H9 (cell line): ENCODE measurements around the gene FADS3. TPM values are rescaled to one million over a fixed set of nuclear protein-coding genes. Genes with fewer than 3 reads are reported as not detected.

Experiments
- DNase-seq: peaks from one replicate; pipeline ENCODE4 v3.0.0-alpha.2; 2017
- H2AFZ ChIP-seq: one replicate; pipeline ENCODE4 v1.6.1; 2013; ENCODE audit warnings: mild to moderate bottlenecking, low read length, control low read depth, moderate library complexity
- H2AK5ac ChIP-seq: 2 replicates; pipeline ENCODE4 v1.6.1; 2013; ENCODE audit warnings: low read length, control low read depth, mixed read lengths; ENCODE audit not compliant: insufficient read length
- H2BK120ac ChIP-seq: one replicate; pipeline ENCODE4 v1.6.1; 2013; ENCODE audit warnings: low read depth, mild to moderate bottlenecking, low read length, control low read depth, inconsistent platforms; ENCODE audit not compliant: poor library complexity, severe bottlenecking
- H2BK12ac ChIP-seq: 2 replicates; pipeline ENCODE4 v1.6.1; 2013; ENCODE audit warnings: low read length, control low read depth, mixed read lengths, low read depth; ENCODE audit not compliant: insufficient read length
- H2BK15ac ChIP-seq: 2 replicates; pipeline ENCODE4 v1.6.1; 2013; ENCODE audit warnings: low read depth, low read length, control low read depth
- H2BK20ac ChIP-seq: one replicate; pipeline ENCODE4 v1.6.1; 2013; ENCODE audit warnings: low read depth, mild to moderate bottlenecking, low read length, control low read depth, inconsistent platforms; ENCODE audit not compliant: poor library complexity, severe bottlenecking
- H2BK5ac ChIP-seq: 2 replicates; pipeline ENCODE4 v1.6.1; 2013; ENCODE audit warnings: low read length, control low read depth, mixed read lengths; ENCODE audit not compliant: insufficient read length
- H3K14ac ChIP-seq: 2 replicates; pipeline ENCODE4 v1.6.1; 2013; ENCODE audit warnings: low read length, control low read depth; ENCODE audit not compliant: insufficient read depth
- H3K18ac ChIP-seq: 2 replicates; pipeline ENCODE4 v1.6.1; 2013; ENCODE audit warnings: low read depth, mild to moderate bottlenecking, mixed read lengths, low read length, control low read depth; ENCODE audit not compliant: insufficient read length
- H3K23ac ChIP-seq: 2 replicates; pipeline ENCODE4 v1.6.1; 2013; ENCODE audit warnings: low read length, control low read depth, mixed read lengths, low read depth; ENCODE audit not compliant: insufficient read length
- H3K23me2 ChIP-seq: 2 replicates; pipeline ENCODE4 v1.6.1; 2013; ENCODE audit warnings: low read depth, mild to moderate bottlenecking, mixed read lengths, low read length, control low read depth; ENCODE audit not compliant: insufficient read length, poor library complexity, severe bottlenecking
- H3K27ac ChIP-seq: 2 replicates; pipeline ENCODE4 v1.5.1; 2013; ENCODE audit warnings: low read length, control low read depth, mixed read lengths, low read depth; ENCODE audit not compliant: insufficient read length
- H3K27me3 ChIP-seq: 2 replicates; pipeline ENCODE4 v1.6.1; 2013; ENCODE audit warnings: low read length, control low read depth, inconsistent platforms; ENCODE audit not compliant: insufficient read depth
- H3K4ac ChIP-seq: 2 replicates; pipeline ENCODE4 v1.6.1; 2013; ENCODE audit warnings: low read depth, mild to moderate bottlenecking, control low read depth, inconsistent platforms, low read length, moderate library complexity
- H3K4me1 ChIP-seq: 2 replicates; pipeline ENCODE4 v1.6.1; 2013; ENCODE audit warnings: low read length, control low read depth, inconsistent platforms; ENCODE audit not compliant: insufficient read depth
- H3K4me2 ChIP-seq: 2 replicates; pipeline ENCODE4 v1.6.1; 2013; ENCODE audit warnings: low read length, control low read depth, mixed read lengths; ENCODE audit not compliant: insufficient read length, insufficient read depth
- H3K56ac ChIP-seq: 2 replicates; pipeline ENCODE4 v1.6.1; 2013; ENCODE audit warnings: low read depth, mild to moderate bottlenecking, mixed read lengths, low read length, control low read depth; ENCODE audit not compliant: insufficient read length
- H3K79me1 ChIP-seq: 2 replicates; pipeline ENCODE4 v1.6.1; 2013; ENCODE audit warnings: low read depth, mild to moderate bottlenecking, moderate library complexity, low read length, control low read depth, inconsistent platforms; ENCODE audit not compliant: insufficient read depth, poor library complexity, severe bottlenecking
- H3K79me2 ChIP-seq: 2 replicates; pipeline ENCODE4 v1.6.1; 2013; ENCODE audit warnings: low read length, control low read depth, inconsistent platforms; ENCODE audit not compliant: insufficient read depth
- H3K9ac ChIP-seq: 2 replicates; pipeline ENCODE4 v1.6.1; 2013; ENCODE audit warnings: low read length, control low read depth, mixed read lengths; ENCODE audit not compliant: insufficient read length; ENCODE audit errors: extremely low read depth
- H3K9me3 ChIP-seq: one replicate; pipeline ENCODE4 v1.6.1; 2013; ENCODE audit warnings: low read depth, low read length, inconsistent platforms; ENCODE audit not compliant: control insufficient read depth
- H3T11ph ChIP-seq: one replicate; pipeline ENCODE4 v1.6.1; 2013; ENCODE audit warnings: mild to moderate bottlenecking, low read length, control low read depth, inconsistent platforms
- H4K20me1 ChIP-seq: one replicate; pipeline ENCODE4 v1.6.1; 2013; ENCODE audit not compliant: control insufficient read depth, insufficient read length, insufficient read depth
- H4K5ac ChIP-seq: 2 replicates; pipeline ENCODE4 v1.6.1; 2013; ENCODE audit warnings: low read depth, mild to moderate bottlenecking, mixed read lengths, low read length, control low read depth; ENCODE audit not compliant: insufficient read length
- H4K8ac ChIP-seq: replicated peaks from 2 replicates; pipeline ENCODE4 v1.6.1; 2013; ENCODE audit warnings: low read length, control low read depth, mixed read lengths, low read depth; ENCODE audit not compliant: insufficient read length
- H4K91ac ChIP-seq: 2 replicates; pipeline ENCODE4 v1.6.1; 2013; ENCODE audit warnings: low read depth, mild to moderate bottlenecking, moderate library complexity, mixed read lengths, low read length, control low read depth; ENCODE audit not compliant: insufficient read length
- H3K27ac Mint-ChIP-seq, 3 experiments: 2 replicates in 2 of 3; 3 replicates in 1 of 3; pipeline ENCODE4 v1.8.0; 2020 to 2021; ENCODE audit warnings: mixed read lengths in 3 of 3, mild to moderate bottlenecking in 1 of 3, moderate library complexity in 1 of 3
- H3K27me3 Mint-ChIP-seq: 2 replicates; pipeline ENCODE4 v1.8.0; 2021; ENCODE audit warnings: low read depth, mild to moderate bottlenecking, moderate library complexity, mixed read lengths
- H3K36me3 Mint-ChIP-seq, 3 experiments: 2 replicates in 2 of 3; 3 replicates in 1 of 3; pipeline ENCODE4 v1.8.0; 2020 to 2021; ENCODE audit warnings: low read depth in 3 of 3, mixed read lengths in 3 of 3; ENCODE audit not compliant: insufficient read depth in 1 of 3
- H3K4me1 Mint-ChIP-seq, 2 experiments: 2 replicates each; pipeline ENCODE4 v1.8.0; 2020; ENCODE audit warnings: mixed read lengths in 2 of 2
- H3K4me3 Mint-ChIP-seq, 2 experiments: 2 replicates in 1 of 2; 3 replicates in 1 of 2; pipeline ENCODE4 v1.8.0; 2020 to 2021; ENCODE audit warnings: mild to moderate bottlenecking in 2 of 2, mixed read lengths in 2 of 2, moderate library complexity in 1 of 2
- H3K9me3 Mint-ChIP-seq, 2 experiments: 2 replicates in 1 of 2; 3 replicates in 1 of 2; pipeline ENCODE4 v1.8.0; 2020; ENCODE audit warnings: mild to moderate bottlenecking in 2 of 2, mixed read lengths in 2 of 2, moderate library complexity in 1 of 2
- WGBS: extraction: QIAGEN DNeasy Blood & Tissue Kit; methylation state at CpG from one replicate; pipeline ENCODE4 v1.1.7; 2013; ENCODE audit warnings: missing lambda C conversion rate, low lambda C conversion rate, mixed read lengths; ENCODE audit not compliant: insufficient read length; ENCODE audit errors: extremely low coverage; 5-methylcytosine and 5-hydroxymethylcytosine counted together
- total RNA-seq: library from RNA; stranded (reverse); gene quantifications from 2 replicates; pipeline ENCODE4 v1.2.1, GENCODE V29; 2021
- TF ChIP-seq, protein P1 (sequence below): fragments of 200-600 bp; sonication (generic); conservative IDR thresholded peaks from 3 replicates; pipeline ENCODE4 v1.8.0; 2021; ENCODE audit warnings: antibody characterized with exemption, mild to moderate bottlenecking

FADS3 gene
- total RNA-seq, 1 experiment from 2014 or later, result 34.9 TPM

- no peak overlapping the region for H3K4me3 Mint-ChIP-seq
- TF ChIP-seq, protein P1, sequence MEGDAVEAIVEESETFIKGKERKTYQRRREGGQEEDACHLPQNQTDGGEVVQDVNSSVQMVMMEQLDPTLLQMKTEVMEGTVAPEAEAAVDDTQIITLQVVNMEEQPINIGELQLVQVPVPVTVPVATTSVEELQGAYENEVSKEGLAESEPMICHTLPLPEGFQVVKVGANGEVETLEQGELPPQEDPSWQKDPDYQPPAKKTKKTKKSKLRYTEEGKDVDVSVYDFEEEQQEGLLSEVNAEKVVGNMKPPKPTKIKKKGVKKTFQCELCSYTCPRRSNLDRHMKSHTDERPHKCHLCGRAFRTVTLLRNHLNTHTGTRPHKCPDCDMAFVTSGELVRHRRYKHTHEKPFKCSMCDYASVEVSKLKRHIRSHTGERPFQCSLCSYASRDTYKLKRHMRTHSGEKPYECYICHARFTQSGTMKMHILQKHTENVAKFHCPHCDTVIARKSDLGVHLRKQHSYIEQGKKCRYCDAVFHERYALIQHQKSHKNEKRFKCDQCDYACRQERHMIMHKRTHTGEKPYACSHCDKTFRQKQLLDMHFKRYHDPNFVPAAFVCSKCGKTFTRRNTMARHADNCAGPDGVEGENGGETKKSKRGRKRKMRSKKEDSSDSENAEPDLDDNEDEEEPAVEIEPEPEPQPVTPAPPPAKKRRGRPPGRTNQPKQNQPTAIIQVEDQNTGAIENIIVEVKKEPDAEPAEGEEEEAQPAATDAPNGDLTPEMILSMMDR, result no peak
- H3K18ac ChIP-seq, result no peak overlapping the region
Observed at GRCh38 chr11:61840371-61840770, 51.0 kb downstream of the FADS3 start.

More at GRCh38 chr11:61840371-61840770, 51.0 kb downstream of the FADS3 start:
- no peak overlapping the region for H4K8ac ChIP-seq
- Mint-ChIP-seq H3K27me3 (no peaks in the 10 kb centered on the region), H3K27ac (no peak overlapping the region), H3K4me1 (peaks cover 6 to 11% of the 10 kb centered on the region in 2 experiments), H3K9me3 (no peaks in the 10 kb centered on the region), H3K36me3 (peaks cover 58 to 85% (median 84%) of the 10 kb centered on the region in 3 experiments)
- no peak overlapping the region for H3K23ac ChIP-seq
- H2AFZ ChIP-seq, result no peak overlapping the region
- no peak overlapping the region for H3K56ac ChIP-seq
- H2BK20ac ChIP-seq, result no peak overlapping the region
- H3K4ac ChIP-seq, result no peak overlapping the region
- no peaks in the 10 kb centered on the region for H3K23me2 ChIP-seq
- no peaks in the 10 kb centered on the region for H3K4me1 ChIP-seq
- no peak overlapping the region for H3K9ac ChIP-seq
- peaks cover 3% of the 10 kb centered on the region for H4K20me1 ChIP-seq
- H2AK5ac ChIP-seq, result no peak overlapping the region
- no peak overlapping the region for H3K4me2 ChIP-seq
- no peak for DNase-seq
- H3K79me2 ChIP-seq, result no peaks in the 10 kb centered on the region; the same call in 1 of the 2 replicates
- WGBS, result no CpG with 5 or more reads among the region's 7 CpGs
- H2BK15ac ChIP-seq, result no peak overlapping the region
- H4K91ac ChIP-seq, result no peak overlapping the region
- peaks cover 2% of the 10 kb centered on the region for H3K79me1 ChIP-seq
- H2BK120ac ChIP-seq, result no peak overlapping the region
- H3K9me3 ChIP-seq, result no peaks in the 10 kb centered on the region
- H4K5ac ChIP-seq, result no peak overlapping the region
- H2BK5ac ChIP-seq, result no peak overlapping the region
- no peak overlapping the region for H3T11ph ChIP-seq
- no peak overlapping the region for H2BK12ac ChIP-seq
- no peak overlapping the region for H3K14ac ChIP-seq
- H3K27ac ChIP-seq, result no peak overlapping the region
- H3K27me3 ChIP-seq, result no peaks in the 10 kb centered on the region
